WTC11 (cell line): ENCODE data around the gene CFAP53.

Source experiments
- CTCF ChIP-seq: fragments of 200-600 bp; IDR thresholded peaks from 2 replicates; pipeline ENCODE4 v1.8.0; 2022; ENCODE audit warnings: antibody characterized with exemption
- ESRRA ChIP-seq: sonication (generic); formaldehyde crosslinking; IDR thresholded peaks from 2 replicates; pipeline ENCODE4 v1.8.1; 2022; ENCODE audit warnings: mild to moderate bottlenecking, missing genetic modification reagents, borderline replicate concordance
- HMGA2 ChIP-seq: fragments of 250-450 bp; sonication (Bioruptor Pico); IDR thresholded peaks from 2 replicates; pipeline ENCODE4 v1.4.0; 2021; ENCODE audit warnings: mild to moderate bottlenecking, moderate library complexity
- IRF2 ChIP-seq: sonication (generic); formaldehyde crosslinking; IDR thresholded peaks from 2 replicates; pipeline ENCODE4 v1.8.0; 2022; ENCODE audit warnings: low read depth, missing genetic modification reagents, borderline replicate concordance
- MYBL2 ChIP-seq: sonication (generic); formaldehyde crosslinking; IDR thresholded peaks from 2 replicates; pipeline ENCODE4 v1.8.1; 2023; ENCODE audit warnings: mild to moderate bottlenecking, moderate library complexity, missing genetic modification reagents
- RORB ChIP-seq: fragments of 250-450 bp; sonication (Bioruptor Pico); IDR thresholded peaks from 2 replicates; pipeline ENCODE4 v1.9.0; 2021; ENCODE audit warnings: mild to moderate bottlenecking
- SP1 ChIP-seq: sonication (generic); formaldehyde crosslinking; conservative IDR thresholded peaks from 2 replicates; pipeline ENCODE4 v1.8.1; 2022; ENCODE audit warnings: missing genetic modification reagents
- STAT6 ChIP-seq: sonication (generic); formaldehyde crosslinking; conservative IDR thresholded peaks from 2 replicates; pipeline ENCODE4 v1.8.1; 2023; ENCODE audit warnings: mild to moderate bottlenecking, low read depth, missing genetic modification reagents, moderate library complexity
- ZNF396 ChIP-seq: fragments of 250-450 bp; sonication (Bioruptor Pico); IDR thresholded peaks from 2 replicates; pipeline ENCODE4 v1.8.0; 2021; ENCODE audit warnings: mild to moderate bottlenecking, moderate library complexity, borderline replicate concordance
- TF ChIP-seq, protein P1 (sequence below): sonication (generic); formaldehyde crosslinking; IDR thresholded peaks from 2 replicates; pipeline ENCODE4 v1.8.1; 2022; ENCODE audit warnings: mild to moderate bottlenecking, missing genetic modification reagents, moderate library complexity, borderline replicate concordance
- TF ChIP-seq, protein P2 (sequence below): sonication (generic); formaldehyde crosslinking; IDR thresholded peaks from 2 replicates; pipeline ENCODE4 v1.8.1; 2023; ENCODE audit warnings: mild to moderate bottlenecking, missing genetic modification reagents, moderate library complexity

DNA sequence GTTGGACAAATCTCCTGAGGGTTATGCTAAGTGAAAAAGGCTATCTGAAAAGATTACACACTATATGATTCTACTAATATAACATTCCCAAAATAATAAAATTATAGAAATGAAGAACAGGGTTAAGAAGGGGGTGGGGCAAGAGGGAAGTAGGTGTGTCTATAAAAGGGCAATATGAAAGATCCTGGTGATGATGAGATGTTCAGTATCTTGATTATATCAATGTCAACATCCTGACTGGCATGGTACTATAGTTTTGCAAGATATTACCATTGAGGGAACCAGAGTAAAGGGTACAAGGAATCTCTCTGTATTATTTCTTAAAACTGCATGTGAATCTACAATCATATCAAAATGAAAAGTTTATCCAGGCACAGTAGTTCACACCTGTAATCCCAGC lies 16.7 kb downstream of the CFAP53 start:
- TF ChIP-seq, protein P1, sequence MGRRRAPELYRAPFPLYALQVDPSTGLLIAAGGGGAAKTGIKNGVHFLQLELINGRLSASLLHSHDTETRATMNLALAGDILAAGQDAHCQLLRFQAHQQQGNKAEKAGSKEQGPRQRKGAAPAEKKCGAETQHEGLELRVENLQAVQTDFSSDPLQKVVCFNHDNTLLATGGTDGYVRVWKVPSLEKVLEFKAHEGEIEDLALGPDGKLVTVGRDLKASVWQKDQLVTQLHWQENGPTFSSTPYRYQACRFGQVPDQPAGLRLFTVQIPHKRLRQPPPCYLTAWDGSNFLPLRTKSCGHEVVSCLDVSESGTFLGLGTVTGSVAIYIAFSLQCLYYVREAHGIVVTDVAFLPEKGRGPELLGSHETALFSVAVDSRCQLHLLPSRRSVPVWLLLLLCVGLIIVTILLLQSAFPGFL (CRISPR knock-in tag) = no peak
- TF ChIP-seq ZNF396 (no peak), SP1 (CRISPR knock-in tag) (no peak), IRF2 (no peak), MYBL2 (CRISPR knock-in tag) (no peak), CTCF (no peak), STAT6 (CRISPR knock-in tag) (no peak), RORB (CRISPR knock-in tag) (no peak), ESRRA (CRISPR knock-in tag) (no peak), HMGA2 (no peak)
- TF ChIP-seq, protein P2, sequence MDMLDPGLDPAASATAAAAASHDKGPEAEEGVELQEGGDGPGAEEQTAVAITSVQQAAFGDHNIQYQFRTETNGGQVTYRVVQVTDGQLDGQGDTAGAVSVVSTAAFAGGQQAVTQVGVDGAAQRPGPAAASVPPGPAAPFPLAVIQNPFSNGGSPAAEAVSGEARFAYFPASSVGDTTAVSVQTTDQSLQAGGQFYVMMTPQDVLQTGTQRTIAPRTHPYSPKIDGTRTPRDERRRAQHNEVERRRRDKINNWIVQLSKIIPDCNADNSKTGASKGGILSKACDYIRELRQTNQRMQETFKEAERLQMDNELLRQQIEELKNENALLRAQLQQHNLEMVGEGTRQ = no peak
